Ovary (tissue), 3 donors: ENCODE data around the gene USP19.

Experiments
- CTCF ChIP-seq, 3 donors: fragments of 450-650 bp in 2 of 3; fragments of 200-600 bp in 1 of 3; IDR thresholded peaks; one replicate each; pipeline versions ENCODE4 v1.5.1 to v1.8.0; 2016 to 2022; ENCODE audit warnings: antibody characterized with exemption in 3 of 3, mild to moderate bottlenecking in 1 of 3
- EP300 ChIP-seq: sonication (generic); formaldehyde crosslinking; IDR thresholded peaks from one replicate; pipeline ENCODE4 v1.6.1; 2017; ENCODE audit warnings: antibody characterized with exemption
- POLR2A ChIP-seq: fragments of 450-650 bp; IDR thresholded peaks from one replicate; pipeline ENCODE4 v1.6.1; 2017; ENCODE audit warnings: antibody characterized with exemption, mild to moderate bottlenecking, moderate library complexity
- donor health status: DM: no; HTN: no; CAD: no.

- TF ChIP-seq CTCF (IDR thresholded peaks at IDR 0.05) (no peak), EP300 (no peak), POLR2A (no peak)
These were observed 40.6 kb upstream of the USP19 start for GRCh38 chr3:49161197-49161596.
